Activated T-helper 1 cell treated with anti-CD3 and anti-CD28 coated beads, Interleukin-2, amount 50 U/mL, for 16 hours (primary cell): ENCODE results near the gene EGR1.

Experiments used
- DNase-seq, 2 donors: peaks; one replicate each; pipeline ENCODE4 v3.0.0-alpha.2; 2020; ENCODE audit warnings: low read depth in 1 of 2, low spot score in 1 of 2

Gene EGR1

GRCh38 chr5:138452720-138453119 is 12.6 kb upstream of the EGR1 start:
- no peak for DNase-seq

- no peak for DNase-seq
Observed at GRCh38 chr5:138453590-138453989, 11.7 kb upstream of the EGR1 start.

GRCh38 chr5:138454121-138454520 is 11.2 kb upstream of the EGR1 start:
- DNase-seq = no peak

- DNase-seq = no peak
Observed at GRCh38 chr5:138455232-138455930, 9.9 kb upstream of the EGR1 start.

GRCh38 chr5:138457531-138458275 is 7.6 kb upstream of the EGR1 start:
- DNase-seq = no peak

GRCh38 chr5:138458384-138458783 is 6.9 kb upstream of the EGR1 start:
- no peak for DNase-seq

GRCh38 chr5:138458856-138459255 is 6.4 kb upstream of the EGR1 start:
- no peak for DNase-seq

- peak; percentile 39 to 70 for DNase-seq
Observed at GRCh38 chr5:138459311-138459933, 5.9 kb upstream of the EGR1 start.

GRCh38 chr5:138460032-138460693 is 5.1 kb upstream of the EGR1 start:
- no peak for DNase-seq

GRCh38 chr5:138461343-138462125 is 3.7 kb upstream of the EGR1 start:
- no peak for DNase-seq

GRCh38 chr5:138463419-138464007 is 1.8 kb upstream of the EGR1 start:
- DNase-seq = no peak

GRCh38 chr5:138464008-138464387 is 1.3 kb upstream of the EGR1 start:
- DNase-seq = peak; percentile 84 to 91

GRCh38 chr5:138464388-138465260 is 655 bp upstream of the EGR1 start:
- peak; percentile 91 to 93 for DNase-seq

- no peak for DNase-seq
Observed at GRCh38 chr5:138466125-138466899, 1.0 kb downstream of the EGR1 start.

GRCh38 chr5:138466900-138467710 is 1.8 kb downstream of the EGR1 start:
- no peak for DNase-seq

GRCh38 chr5:138467711-138468132 is 2.4 kb downstream of the EGR1 start:
- DNase-seq = no peak

GRCh38 chr5:138468133-138468965 is 3.1 kb downstream of the EGR1 start:
- DNase-seq = no peak
